Loucy (cell line): ENCODE measurements around the gene MPP3.

Source experiments
- CTCF ChIP-seq: fragments of 200-600 bp; sonication (generic); conservative IDR thresholded peaks from 2 replicates; pipeline ENCODE4 v1.5.1; 2014; ENCODE audit warnings: mild to moderate bottlenecking, antibody characterized with exemption, low read length
- EZH2phosphoT487 ChIP-seq: fragments of 200-600 bp; IDR thresholded peaks from 2 replicates; pipeline ENCODE4 v1.6.1; 2018; ENCODE audit warnings: antibody characterized with exemption, mild to moderate bottlenecking, moderate library complexity, borderline replicate concordance

- TF ChIP-seq CTCF (no peak), EZH2phosphoT487 (no peak)
These were observed 2.3 kb downstream of the MPP3 start for GRCh38 chr17:43830510-43831140.
